Activated CD4-positive, alpha-beta T cell treated with anti-CD3 and anti-CD28 coated beads, Interleukin-2, amount 10 ng/mL, durations not matched to agents 24 days and 14 days (primary cell): ENCODE measurements around the gene HSPA2. TPM values are rescaled to one million over a fixed set of nuclear protein-coding genes. Genes with fewer than 3 reads are reported as not detected.

Experiments used
- DNase-seq: peaks from one replicate; pipeline ENCODE4 v3.0.0; 2022
- H3K27ac Mint-ChIP-seq: one replicate; pipeline ENCODE4 v1.8.0; 2022; ENCODE audit warnings: mild to moderate bottlenecking, mixed read lengths
- H3K27me3 Mint-ChIP-seq: one replicate; pipeline ENCODE4 v1.8.0; 2022; ENCODE audit warnings: mixed read lengths
- H3K36me3 Mint-ChIP-seq: one replicate; pipeline ENCODE4 v1.8.0; 2022; ENCODE audit warnings: low read depth, mild to moderate bottlenecking, mixed read lengths
- H3K4me1 Mint-ChIP-seq: one replicate; pipeline ENCODE4 v1.8.0; 2021; ENCODE audit warnings: mixed read lengths
- H3K4me3 Mint-ChIP-seq: one replicate; pipeline ENCODE4 v1.8.0; 2022; ENCODE audit warnings: mild to moderate bottlenecking, moderate library complexity, mixed read lengths
- H3K9me3 Mint-ChIP-seq: one replicate; pipeline ENCODE4 v1.8.0; 2021; ENCODE audit warnings: mixed read lengths
- intact Hi-C: fragments of 100-400 bp; cut with micrococcal nuclease; formaldehyde crosslinking; loops from one replicate; pipeline ENCODE4 v1.15.1; 2023
- total RNA-seq: library from RNA; stranded (reverse); gene quantifications from 2 replicates; pipeline ENCODE4 v1.2.3, GENCODE V29; 2022

Gene HSPA2
- total RNA-seq, 1 donor from 2014 or later: 8.1 TPM

DNA sequence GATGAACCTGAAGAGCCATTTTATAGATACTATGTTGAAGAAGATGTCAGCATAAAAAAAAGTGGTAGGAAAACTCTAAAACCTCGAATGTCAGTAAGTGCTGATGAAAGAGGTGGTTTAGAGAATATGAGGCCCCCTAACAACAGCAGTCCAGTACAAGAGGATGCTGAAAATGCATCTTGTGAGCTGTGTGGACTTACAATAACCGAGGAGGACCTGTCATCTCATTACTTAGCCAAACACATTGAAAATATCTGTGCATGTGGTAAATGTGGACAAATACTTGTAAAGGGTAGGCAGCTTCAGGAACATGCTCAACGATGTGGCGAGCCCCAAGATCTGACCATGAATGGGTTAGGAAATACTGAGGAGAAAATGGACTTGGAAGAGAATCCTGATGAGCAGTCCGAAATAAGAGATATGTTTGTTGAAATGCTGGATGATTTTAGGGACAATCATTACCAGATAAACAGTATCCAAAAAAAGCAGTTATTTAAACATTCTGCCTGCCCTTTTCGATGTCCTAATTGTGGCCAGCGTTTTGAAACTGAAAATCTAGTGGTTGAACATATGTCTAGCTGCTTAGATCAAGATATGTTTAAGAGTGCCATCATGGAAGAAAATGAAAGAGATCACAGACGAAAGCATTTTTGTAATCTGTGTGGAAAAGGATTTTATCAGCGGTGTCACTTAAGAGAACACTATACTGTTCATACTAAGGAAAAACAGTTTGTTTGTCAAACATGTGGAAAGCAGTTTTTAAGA is 17.8 kb upstream of the HSPA2 start:
- Mint-ChIP-seq H3K4me1 (peaks cover 10% of the 10 kb centered on the region), H3K27me3 (no peaks in the 10 kb centered on the region), H3K9me3 (no peaks in the 10 kb centered on the region), H3K36me3 (peaks cover 24% of the 10 kb centered on the region), H3K4me3 (no peak overlapping the region), H3K27ac (no peak overlapping the region)
- no peak for DNase-seq
- intact Hi-C loops: no loop called here

DNA sequence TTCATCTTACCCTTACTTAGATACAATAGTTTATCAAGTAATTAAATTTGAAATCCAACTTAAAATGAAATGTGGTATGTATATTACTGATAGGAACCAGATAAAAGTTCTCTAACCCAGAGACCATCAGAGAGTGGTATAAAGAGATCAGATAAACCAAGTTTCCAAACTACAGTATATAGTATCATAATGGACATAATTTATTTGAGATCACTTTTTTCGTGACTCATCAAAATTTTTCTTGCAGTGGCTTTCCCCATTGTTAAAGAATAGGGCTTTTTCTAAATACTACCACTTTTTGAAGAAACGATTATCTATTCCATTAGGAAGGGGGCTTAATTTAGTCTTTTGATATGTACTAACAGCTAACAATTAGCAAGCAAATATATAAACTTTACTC is 15.2 kb upstream of the HSPA2 start:
- Mint-ChIP-seq H3K36me3 (peaks cover 27% of the 10 kb centered on the region), H3K27ac (no peak overlapping the region), H3K27me3 (no peaks in the 10 kb centered on the region), H3K9me3 (no peaks in the 10 kb centered on the region), H3K4me3 (no peak overlapping the region), H3K4me1 (peaks cover 6% of the 10 kb centered on the region)
- no peak for DNase-seq
- intact Hi-C loops: no loop called here

DNA sequence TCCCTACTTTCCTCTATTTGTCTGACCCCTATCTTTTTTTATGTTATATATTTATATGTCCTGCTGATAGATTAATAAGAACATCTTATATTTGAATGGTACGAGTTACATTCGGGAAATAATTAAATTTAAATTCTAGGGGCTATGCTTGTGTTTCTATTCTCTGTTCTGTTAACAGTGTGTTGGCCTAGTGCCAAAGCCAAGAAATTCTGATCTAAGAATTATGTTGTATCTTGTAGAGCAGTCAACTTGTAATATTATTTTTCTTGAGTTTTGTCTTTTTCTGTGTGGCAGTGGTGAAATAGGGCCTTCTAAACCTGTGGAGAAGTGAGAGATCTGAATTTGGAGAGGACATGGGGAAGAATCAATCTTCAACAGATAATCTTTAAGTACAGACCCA is 9.0 kb upstream of the HSPA2 start:
- Mint-ChIP-seq H3K36me3 (peaks cover 13% of the 10 kb centered on the region), H3K27me3 (no peaks in the 10 kb centered on the region), H3K4me3 (no peak overlapping the region), H3K9me3 (no peaks in the 10 kb centered on the region), H3K4me1 (peaks cover 4% of the 10 kb centered on the region), H3K27ac (no peak overlapping the region)
- no peak for DNase-seq
- intact Hi-C loops: no loop called here

DNA sequence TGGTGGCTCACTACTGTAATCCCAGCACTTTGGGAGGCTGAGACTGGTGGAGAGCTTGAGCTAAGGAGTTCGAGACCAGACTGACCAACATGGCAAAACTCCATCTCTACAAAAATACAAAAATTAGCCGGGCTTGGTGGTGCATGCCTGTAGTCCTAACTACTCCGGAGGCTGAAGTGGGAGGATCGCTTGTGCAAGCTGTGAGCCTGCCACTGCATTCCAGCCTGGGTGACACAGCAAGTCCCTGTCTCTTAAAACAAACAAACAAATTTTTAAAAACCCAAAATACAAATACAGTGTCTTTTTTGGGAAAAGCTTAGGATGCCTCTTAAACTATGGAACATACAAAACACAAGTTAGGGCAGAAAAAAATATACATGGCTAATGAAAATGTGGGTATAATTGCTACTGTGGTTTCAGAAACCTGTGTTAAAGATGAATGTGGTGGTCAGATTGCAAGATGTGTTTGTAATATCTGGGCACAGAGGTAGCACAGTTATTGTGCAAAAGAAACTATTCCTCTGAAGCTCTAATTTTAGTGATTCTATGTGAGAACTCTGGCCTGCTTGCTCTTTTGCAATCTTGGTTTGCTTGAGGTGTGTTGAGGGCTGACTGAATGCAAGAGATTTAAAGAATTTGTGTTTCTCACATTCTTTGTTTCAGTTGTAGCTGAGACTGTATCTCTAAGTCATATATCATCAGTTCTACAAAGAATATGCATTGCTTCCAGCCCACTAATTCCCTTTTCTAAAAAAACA is 3.9 kb upstream of the HSPA2 start:
- peaks cover 18% of the 10 kb centered on the region for H3K27me3 Mint-ChIP-seq
- no peak overlapping the region for H3K4me3 Mint-ChIP-seq

DNA sequence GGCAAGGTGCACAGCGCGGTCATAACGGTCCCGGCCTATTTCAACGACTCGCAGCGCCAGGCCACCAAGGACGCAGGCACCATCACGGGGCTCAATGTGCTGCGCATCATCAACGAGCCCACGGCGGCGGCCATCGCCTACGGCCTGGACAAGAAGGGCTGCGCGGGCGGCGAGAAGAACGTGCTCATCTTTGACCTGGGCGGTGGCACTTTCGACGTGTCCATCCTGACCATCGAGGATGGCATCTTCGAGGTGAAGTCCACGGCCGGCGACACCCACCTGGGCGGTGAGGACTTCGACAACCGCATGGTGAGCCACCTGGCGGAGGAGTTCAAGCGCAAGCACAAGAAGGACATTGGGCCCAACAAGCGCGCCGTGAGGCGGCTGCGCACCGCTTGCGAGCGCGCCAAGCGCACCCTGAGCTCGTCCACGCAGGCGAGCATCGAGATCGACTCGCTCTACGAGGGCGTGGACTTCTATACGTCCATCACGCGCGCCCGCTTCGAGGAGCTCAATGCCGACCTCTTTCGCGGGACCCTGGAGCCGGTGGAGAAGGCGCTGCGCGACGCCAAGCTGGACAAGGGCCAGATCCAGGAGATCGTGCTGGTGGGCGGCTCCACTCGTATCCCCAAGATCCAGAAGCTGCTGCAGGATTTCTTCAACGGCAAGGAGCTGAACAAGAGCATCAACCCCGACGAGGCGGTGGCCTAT is 875 bp downstream of the HSPA2 start:
- peak overlapping the region; percentile 86 for H3K4me3 Mint-ChIP-seq
- peak overlapping the region; percentile 45 for H3K27ac Mint-ChIP-seq
- H3K9me3 Mint-ChIP-seq: peaks cover 7% of the 10 kb centered on the region
- intact Hi-C loops: loop anchor here (2.0 to 5.0 kb wide), 4 partner anchors 95 to 899 kb away; no protein-coding TSS in a partner anchor
- peaks cover 9% of the 10 kb centered on the region for H3K36me3 Mint-ChIP-seq
- peaks cover 20% of the 10 kb centered on the region for H3K4me1 Mint-ChIP-seq
- DNase-seq: peak; percentile 74
- peaks cover 47% of the 10 kb centered on the region for H3K27me3 Mint-ChIP-seq

More for the DNA sequence above, 3.9 kb upstream of the HSPA2 start:
- intact Hi-C loops: no loop called here
- DNase-seq: no peak
- H3K27ac Mint-ChIP-seq: no peak overlapping the region
- peaks cover 13% of the 10 kb centered on the region for H3K4me1 Mint-ChIP-seq
- peaks cover 3% of the 10 kb centered on the region for H3K9me3 Mint-ChIP-seq
- H3K36me3 Mint-ChIP-seq: peaks cover 5% of the 10 kb centered on the region

DNA sequence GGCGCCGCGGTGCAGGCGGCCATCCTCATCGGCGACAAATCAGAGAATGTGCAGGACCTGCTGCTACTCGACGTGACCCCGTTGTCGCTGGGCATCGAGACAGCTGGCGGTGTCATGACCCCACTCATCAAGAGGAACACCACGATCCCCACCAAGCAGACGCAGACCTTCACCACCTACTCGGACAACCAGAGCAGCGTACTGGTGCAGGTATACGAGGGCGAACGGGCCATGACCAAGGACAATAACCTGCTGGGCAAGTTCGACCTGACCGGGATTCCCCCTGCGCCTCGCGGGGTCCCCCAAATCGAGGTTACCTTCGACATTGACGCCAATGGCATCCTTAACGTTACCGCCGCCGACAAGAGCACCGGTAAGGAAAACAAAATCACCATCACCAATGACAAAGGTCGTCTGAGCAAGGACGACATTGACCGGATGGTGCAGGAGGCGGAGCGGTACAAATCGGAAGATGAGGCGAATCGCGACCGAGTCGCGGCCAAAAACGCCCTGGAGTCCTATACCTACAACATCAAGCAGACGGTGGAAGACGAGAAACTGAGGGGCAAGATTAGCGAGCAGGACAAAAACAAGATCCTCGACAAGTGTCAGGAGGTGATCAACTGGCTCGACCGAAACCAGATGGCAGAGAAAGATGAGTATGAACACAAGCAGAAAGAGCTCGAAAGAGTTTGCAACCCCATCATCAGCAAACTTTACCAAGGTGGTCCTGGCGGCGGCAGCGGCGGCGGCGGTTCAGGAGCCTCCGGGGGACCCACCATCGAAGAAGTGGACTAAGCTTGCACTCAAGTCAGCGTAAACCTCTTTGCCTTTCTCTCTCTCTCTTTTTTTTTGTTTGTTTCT is 1.7 kb downstream of the HSPA2 start:
- no peak for DNase-seq
- H3K4me1 Mint-ChIP-seq: peaks cover 20% of the 10 kb centered on the region
- intact Hi-C loops: loop anchor here (2.0 to 5.0 kb wide), 4 partner anchors 95 to 899 kb away; no protein-coding TSS in a partner anchor
- H3K4me3 Mint-ChIP-seq: peak overlapping the region; percentile 86
- H3K9me3 Mint-ChIP-seq: peaks cover 7% of the 10 kb centered on the region
- peaks cover 9% of the 10 kb centered on the region for H3K36me3 Mint-ChIP-seq
- no peak overlapping the region for H3K27ac Mint-ChIP-seq
- H3K27me3 Mint-ChIP-seq: peaks cover 47% of the 10 kb centered on the region

DNA sequence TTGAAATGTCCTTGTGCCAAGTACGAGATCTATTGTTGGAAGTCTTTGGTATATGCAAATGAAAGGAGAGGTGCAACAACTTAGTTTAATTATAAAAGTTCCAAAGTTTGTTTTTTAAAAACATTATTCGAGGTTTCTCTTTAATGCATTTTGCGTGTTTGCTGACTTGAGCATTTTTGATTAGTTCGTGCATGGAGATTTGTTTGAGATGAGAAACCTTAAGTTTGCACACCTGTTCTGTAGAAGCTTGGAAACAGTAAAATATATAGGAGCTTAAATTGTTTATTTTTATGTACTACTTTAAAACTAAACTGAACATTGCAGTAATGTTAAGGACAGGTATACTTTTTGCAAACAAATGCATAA is 2.3 kb downstream of the HSPA2 start:
- Mint-ChIP-seq H3K27ac (no peak overlapping the region), H3K4me1 (peaks cover 20% of the 10 kb centered on the region), H3K27me3 (peaks cover 47% of the 10 kb centered on the region), H3K4me3 (peak overlapping the region; percentile 86), H3K9me3 (peaks cover 7% of the 10 kb centered on the region), H3K36me3 (peaks cover 9% of the 10 kb centered on the region)
- peak; percentile 27 for DNase-seq
- intact Hi-C loops: loop anchor here (5.0 kb wide), 2 partner anchors 164 to 339 kb away; no protein-coding TSS in a partner anchor

DNA sequence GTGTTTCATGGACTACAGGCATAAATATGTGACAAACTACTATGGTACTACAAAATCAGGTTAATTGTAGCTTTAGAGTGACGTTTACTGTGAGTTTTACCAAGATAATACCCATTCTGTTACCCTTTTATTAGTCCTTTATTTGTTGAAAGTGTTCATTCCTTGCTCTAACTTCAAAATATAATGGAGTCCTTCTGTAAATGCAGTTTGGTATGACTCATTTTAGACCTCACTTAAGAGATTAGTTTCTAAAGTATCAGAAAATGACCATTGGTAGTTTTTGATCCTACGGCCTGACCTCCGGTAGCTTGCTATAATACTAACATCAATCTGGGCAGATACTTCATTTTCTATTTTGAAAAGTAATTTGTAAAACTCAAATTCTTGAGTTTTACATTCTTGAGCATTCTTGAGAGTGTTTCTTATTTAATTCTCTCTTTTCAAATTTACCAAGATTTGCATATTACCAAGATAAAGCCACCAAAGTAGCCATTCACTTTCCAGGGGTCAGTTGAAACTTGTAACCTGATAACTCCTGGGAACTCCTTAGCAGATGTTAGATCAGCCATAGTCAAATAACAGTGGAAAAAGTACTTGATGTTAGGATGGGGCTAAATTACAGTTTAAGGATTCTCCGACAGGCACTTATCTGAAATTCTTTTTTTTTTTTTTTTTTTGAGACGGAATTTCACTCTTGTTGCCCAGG is 4.2 kb downstream of the HSPA2 start:
- H3K36me3 Mint-ChIP-seq: peaks cover 9% of the 10 kb centered on the region
- peaks cover 7% of the 10 kb centered on the region for H3K9me3 Mint-ChIP-seq
- no peak overlapping the region for H3K27ac Mint-ChIP-seq
- intact Hi-C loops: loop anchor here (5.0 kb wide), 2 partner anchors 163 to 338 kb away; no protein-coding TSS in a partner anchor
- H3K27me3 Mint-ChIP-seq: peaks cover 54% of the 10 kb centered on the region
- peaks cover 21% of the 10 kb centered on the region for H3K4me1 Mint-ChIP-seq
- H3K4me3 Mint-ChIP-seq: no peak overlapping the region
- DNase-seq: no peak

DNA sequence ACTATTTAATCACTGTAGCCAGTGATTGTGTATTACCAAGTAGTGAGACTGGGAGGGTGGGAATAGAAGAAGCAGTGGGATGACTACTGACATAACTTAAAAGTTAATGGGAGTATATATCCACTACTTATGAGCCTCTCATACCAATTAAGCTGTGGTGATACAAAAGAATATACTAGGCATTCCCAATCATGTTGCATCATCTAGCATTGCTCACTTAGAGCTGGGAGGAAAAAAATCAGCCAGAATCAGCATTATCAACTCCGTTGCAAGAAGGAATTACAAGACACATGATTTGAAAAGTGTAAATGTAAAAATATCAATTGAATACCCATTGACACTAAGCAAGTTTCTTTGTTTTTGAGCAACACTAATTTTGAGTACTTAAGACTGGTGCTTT is 8.5 kb downstream of the HSPA2 start:
- Mint-ChIP-seq H3K9me3 (no peaks in the 10 kb centered on the region), H3K4me1 (peaks cover 10% of the 10 kb centered on the region), H3K36me3 (peaks cover 2% of the 10 kb centered on the region), H3K4me3 (peak overlapping the region; percentile 58), H3K27ac (no peak overlapping the region), H3K27me3 (peaks cover 50% of the 10 kb centered on the region)
- intact Hi-C loops: no loop called here
- no peak for DNase-seq

DNA sequence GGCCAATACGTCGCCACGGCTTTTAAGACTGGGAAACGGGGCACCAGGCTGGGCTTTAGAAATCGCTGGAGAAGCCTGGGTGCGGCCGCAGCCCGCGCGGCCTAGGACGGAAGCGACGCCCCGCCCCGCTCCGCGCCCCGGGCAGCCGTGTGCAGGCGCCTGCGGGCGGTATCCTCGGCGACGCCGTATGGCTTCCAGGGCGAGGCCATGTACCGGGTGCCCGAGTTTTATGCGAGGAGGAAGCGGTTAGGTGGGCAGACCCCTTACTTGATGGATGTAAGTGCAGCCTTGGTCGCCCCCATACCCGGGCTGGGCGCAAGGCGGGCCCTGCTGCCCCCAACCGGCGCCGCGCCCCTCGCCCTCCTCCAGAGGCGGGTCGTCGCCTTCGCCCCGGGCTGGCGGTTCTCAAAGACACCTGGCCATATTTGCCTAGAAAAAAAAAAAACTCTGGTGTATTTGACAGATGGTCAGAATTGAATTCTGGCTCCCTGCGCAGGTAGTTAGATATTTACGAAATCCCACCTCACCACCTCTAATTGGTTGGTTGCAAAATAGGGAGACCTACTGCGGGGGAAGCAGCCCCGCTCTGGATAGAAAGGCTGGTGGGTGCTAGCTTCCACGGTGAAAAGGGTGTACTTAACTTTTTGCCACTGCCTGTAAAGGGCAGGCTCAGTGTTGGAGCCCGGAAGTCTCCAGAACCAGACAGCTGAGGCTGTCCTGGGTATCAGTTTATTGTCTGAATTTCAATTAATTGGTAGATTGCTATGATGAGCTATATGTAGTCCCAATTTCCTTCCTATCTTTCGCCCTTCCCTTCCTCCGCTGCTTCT is 9.5 kb downstream of the HSPA2 start, which contains the start of gene PPP1R36:
PPP1R36 (plus strand) TSS at position 171 of the 830 bp plus-strand sequence; CDS start at position 208, 37 bp downstream.
- H3K27me3 Mint-ChIP-seq: peaks cover 48% of the 10 kb centered on the region
- no peaks in the 10 kb centered on the region for H3K9me3 Mint-ChIP-seq
- intact Hi-C loops: no loop called here
- peaks cover 10% of the 10 kb centered on the region for H3K4me1 Mint-ChIP-seq
- peak; percentile 84 for DNase-seq
- H3K27ac Mint-ChIP-seq: no peak within 1 kb of the TSS
- peaks cover 2% of the 10 kb centered on the region for H3K36me3 Mint-ChIP-seq
- peak within 1 kb of the TSS; percentile 59 for H3K4me3 Mint-ChIP-seq

DNA sequence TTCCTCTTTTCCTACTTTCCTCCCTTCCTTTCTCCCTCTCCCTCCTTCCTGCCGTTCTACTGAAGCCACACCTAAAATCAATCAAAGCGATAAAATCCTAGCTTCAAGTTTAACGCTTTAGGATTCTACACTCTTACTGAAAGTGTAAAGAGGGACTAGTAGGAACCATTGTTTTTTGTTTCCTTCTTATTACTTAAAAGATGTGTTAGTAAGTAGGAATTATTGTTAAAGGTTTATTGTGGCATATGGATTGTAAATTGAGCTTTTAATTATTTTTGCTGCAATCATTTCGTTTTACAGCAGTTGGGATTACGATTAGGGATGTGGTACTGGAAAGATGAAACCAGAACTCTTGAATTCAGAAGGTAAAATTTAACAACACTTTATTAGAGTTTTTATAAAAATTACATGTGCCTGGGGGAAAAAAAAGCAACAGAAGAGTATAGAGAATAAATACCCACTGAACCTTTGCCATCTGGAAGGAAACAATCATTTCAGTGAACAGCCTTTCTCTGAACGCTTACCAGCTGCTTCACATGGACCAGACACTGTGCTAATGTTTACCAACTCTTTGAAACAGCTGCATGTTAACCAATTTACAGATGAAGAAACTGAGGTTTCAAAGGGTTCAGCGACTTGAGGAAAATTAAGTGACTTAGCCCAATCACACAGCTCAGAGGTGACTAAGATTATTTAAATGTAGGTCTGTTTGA is 10.2 kb downstream of the HSPA2 start:
- Mint-ChIP-seq H3K27ac (no peak overlapping the region), H3K9me3 (no peaks in the 10 kb centered on the region), H3K27me3 (peaks cover 54% of the 10 kb centered on the region), H3K4me3 (peak overlapping the region; percentile 59), H3K4me1 (peaks cover 10% of the 10 kb centered on the region), H3K36me3 (peaks cover 2% of the 10 kb centered on the region)
- intact Hi-C loops: no loop called here
- peak; percentile 32 for DNase-seq
